ENCODE results near the gene CD79A. TPM values are rescaled to one million over a fixed set of nuclear protein-coding genes. Genes with fewer than 3 reads are reported as not detected.

Gene CD79A
- total and polyA plus RNA-seq, 11 donors, result 0.37 to 0.88 (median 0.48) TPM; not detected in 7

DNA sequence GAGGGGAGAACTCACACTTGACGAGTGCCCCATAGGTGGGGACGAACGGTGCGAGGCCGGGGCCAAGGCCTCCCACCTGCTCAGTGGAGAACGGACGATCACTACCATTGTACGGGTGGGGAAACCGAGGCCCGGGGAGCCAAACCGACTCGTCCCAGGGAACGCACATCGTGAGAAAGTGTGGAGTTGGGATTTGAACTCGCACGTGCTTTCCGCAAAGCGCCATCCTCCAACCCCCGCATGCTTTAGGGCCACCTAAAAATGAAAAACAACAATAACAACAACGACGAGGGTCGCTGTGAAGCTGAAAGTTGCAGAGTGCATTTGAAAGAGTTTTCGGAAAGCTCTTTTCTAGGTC, 6.4 kb downstream of the CD79A start:
- Histone ChIP-seq H3K4me1 (peaks cover 0 to 51% (median 32%) of the 10 kb centered on the region in 12 donors), H3K4me3 (peak overlapping the region; percentile 45 to 99 (median 92)), H3K27ac (peak overlapping the region; percentile 83 to 98 (median 93)), H3K9me3 (no peaks in the 10 kb centered on the region), H3K36me3 (peaks cover 0 to 10% (median 0%) of the 10 kb centered on the region in 9 donors), H3K27me3 (no peaks in the 10 kb centered on the region)
- no peak for TF ChIP-seq POLR2A (IDR thresholded peaks at IDR 0.05)
- TF ChIP-seq, protein P1, sequence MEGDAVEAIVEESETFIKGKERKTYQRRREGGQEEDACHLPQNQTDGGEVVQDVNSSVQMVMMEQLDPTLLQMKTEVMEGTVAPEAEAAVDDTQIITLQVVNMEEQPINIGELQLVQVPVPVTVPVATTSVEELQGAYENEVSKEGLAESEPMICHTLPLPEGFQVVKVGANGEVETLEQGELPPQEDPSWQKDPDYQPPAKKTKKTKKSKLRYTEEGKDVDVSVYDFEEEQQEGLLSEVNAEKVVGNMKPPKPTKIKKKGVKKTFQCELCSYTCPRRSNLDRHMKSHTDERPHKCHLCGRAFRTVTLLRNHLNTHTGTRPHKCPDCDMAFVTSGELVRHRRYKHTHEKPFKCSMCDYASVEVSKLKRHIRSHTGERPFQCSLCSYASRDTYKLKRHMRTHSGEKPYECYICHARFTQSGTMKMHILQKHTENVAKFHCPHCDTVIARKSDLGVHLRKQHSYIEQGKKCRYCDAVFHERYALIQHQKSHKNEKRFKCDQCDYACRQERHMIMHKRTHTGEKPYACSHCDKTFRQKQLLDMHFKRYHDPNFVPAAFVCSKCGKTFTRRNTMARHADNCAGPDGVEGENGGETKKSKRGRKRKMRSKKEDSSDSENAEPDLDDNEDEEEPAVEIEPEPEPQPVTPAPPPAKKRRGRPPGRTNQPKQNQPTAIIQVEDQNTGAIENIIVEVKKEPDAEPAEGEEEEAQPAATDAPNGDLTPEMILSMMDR (IDR thresholded peaks at IDR 0.05), result no peak
- ATAC-seq (peak in 1 of 4 donors; percentile 1), DNase-seq (no peak)
- intact Hi-C loops (cut with DNase I), result loop anchor here in 4 of 10 donors (5.0 kb wide), 3 partner anchors 49 to 194 kb away; partner anchors contain the start of genes RABAC1 (in 2 of the 4) and ZNF574 (in 1 of the 4)
- WGBS, 4 donors, result 0 to 2% (median 1%) methylated on average over 15 to 23 of the region's 23 CpGs

DNA sequence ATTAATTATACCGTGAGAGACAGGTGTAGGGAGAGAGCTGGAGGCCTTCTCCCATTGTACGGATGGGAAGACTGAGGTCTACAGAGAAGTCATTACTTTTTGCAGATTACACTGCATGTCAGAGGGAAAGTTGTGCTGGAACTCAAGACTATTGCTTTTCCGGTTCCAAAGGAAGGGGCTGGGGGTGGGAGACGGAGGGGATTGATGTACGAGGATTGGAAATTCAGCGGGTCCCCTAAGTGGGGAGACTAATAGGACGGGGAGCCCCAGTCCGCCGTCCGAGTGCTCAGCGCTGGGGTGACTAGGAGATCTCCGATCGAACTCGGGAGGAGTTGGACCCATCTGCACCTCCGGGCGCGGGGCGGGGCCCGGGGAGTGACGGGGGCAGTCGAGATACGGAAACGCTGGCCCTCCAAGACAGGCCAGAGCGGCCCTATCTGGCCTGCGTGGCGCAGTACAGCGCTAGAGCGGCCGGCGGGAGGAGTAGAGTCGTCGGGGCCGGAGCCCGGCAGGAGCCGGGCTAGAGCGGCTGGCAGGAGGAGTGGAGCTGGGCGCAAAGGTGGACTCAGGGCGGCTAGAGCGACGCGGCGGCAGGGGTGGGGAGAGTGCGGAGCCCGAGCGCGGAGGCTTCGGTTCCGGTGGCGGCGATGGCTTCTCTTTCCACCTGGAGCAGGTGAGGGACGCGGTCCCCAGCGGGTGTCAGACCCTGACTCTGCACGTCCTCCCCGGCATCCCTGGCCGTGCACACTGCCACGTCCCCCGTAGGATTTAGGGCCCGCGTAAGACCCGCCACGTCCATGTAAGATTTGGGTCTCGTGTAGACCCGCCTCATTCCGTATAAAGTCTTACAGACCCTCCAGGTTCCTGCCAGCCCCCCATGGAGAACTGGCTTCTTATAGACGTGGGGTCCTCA, 7.0 kb downstream of the CD79A start:
- WGBS, 4 donors, result 0 to 1% (median 1%) methylated on average over 22 to 66 of the region's 66 CpGs
- DNase-seq (peak; percentile 93 to 98 (median 96)), ATAC-seq (peak; percentile 97 to 99 (median 98))
- peak in 1 of 2 donors; percentile 63 for TF ChIP-seq POLR2A (IDR thresholded peaks at IDR 0.05)
- TF ChIP-seq, protein P1 (IDR thresholded peaks at IDR 0.05), result peak in 4 of 12 donors; percentile 13 to 43 (median 38)
- H3K4me3 ChIP-seq, result peak overlapping the region; percentile 45 to 99 (median 92)
- peaks cover 0 to 16% (median 3%) of the 10 kb centered on the region in 9 donors for H3K36me3 ChIP-seq
- intact Hi-C loops (cut with DNase I), result loop anchor here in 4 of 10 donors (1.0 to 5.0 kb wide), 5 partner anchors 25 to 193 kb away; partner anchors contain the start of genes RABAC1 (in 2 of the 4) and ZNF574 (in 1 of the 4)
- H3K4me1 ChIP-seq, result peaks cover 0 to 51% (median 32%) of the 10 kb centered on the region in 12 donors
- H3K9me3 ChIP-seq, result no peaks in the 10 kb centered on the region
- peak overlapping the region; percentile 83 to 98 (median 93) for H3K27ac ChIP-seq
- H3K27me3 ChIP-seq, result no peaks in the 10 kb centered on the region

DNA sequence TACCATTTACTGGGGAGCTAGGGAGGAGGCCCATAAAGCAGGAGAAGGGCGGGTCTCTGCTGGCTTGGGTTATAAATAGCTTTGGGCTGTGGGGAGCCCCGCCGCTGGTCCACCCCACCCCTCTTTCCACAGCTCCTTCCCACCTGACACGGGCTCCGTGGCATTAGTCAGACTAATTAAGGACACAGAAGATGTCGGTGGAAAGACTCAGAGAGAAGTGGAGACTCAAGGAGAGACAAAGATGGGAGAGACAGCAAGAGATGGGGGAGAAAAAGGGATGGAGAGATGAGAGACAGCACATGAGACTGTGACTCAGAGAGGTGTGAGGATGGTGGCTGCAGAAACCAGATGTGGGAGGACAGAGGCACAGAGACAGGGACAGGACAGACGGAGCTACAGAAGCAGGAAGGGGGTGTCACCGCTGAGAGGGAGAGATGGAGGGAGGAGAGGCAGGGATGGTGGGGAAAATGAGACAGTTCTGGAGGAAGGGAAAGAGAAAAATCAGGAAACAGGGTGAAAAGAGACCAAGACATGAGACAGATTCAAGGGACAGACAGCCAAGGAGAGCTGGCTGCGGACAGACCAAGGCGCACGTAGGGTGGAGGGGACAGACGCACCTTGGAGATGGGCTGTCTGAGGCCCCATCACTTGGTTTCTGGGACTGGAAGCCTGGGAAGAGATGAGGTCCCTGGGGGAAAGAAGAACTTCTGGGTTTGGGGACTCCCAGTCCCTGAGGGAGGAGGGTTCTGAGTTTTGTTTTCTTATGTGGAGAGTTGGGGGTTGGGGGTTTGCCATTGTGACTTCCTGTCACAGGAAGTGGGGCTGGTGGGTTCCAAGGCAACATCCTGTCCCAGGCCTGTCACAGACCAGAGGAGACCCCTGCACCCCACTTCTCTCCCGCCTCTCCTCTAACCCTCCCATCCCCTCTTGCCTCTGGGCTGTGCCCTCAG, 10.0 kb downstream of the CD79A start:
- Histone ChIP-seq H3K27me3 (no peaks in the 10 kb centered on the region), H3K36me3 (peaks cover 0 to 44% (median 17%) of the 10 kb centered on the region in 9 donors), H3K4me1 (peaks cover 0 to 49% (median 32%) of the 10 kb centered on the region in 12 donors), H3K9me3 (no peaks in the 10 kb centered on the region), H3K4me3 (peak overlapping the region in 2 of 12 donors; percentile 20 to 98), H3K27ac (peak overlapping the region in 1 of 12 donors; percentile 84)
- intact Hi-C loops (cut with DNase I), result loop anchor here in 3 of 10 donors (5.0 kb wide), 2 partner anchors 40 to 45 kb away; partner anchors contain the start of gene ERFL (in 1 of the 3)
- no peak for TF ChIP-seq POLR2A (IDR thresholded peaks at IDR 0.05)
- TF ChIP-seq, protein P1 (IDR thresholded peaks at IDR 0.05), result no peak
- DNase-seq (no peak), ATAC-seq (no peak)
- 55 to 61% (median 59%) methylated on average over 13 of the region's 13 CpGs for WGBS, 4 donors

Data from heart left ventricle (tissue), 16 donors.